ENCODE results near the gene ADCY9.

The ADCY9 gene

GRCh38 chr16:4032768-4033167 is 83.5 kb downstream of the ADCY9 start:
- DNase-seq (ENCODE audit: low spot score) = no peak

GRCh38 chr16:4028144-4028543 is 88.1 kb downstream of the ADCY9 start:
- no peak for DNase-seq (ENCODE audit: low spot score)

- no peak for DNase-seq (ENCODE audit: low spot score)
Observed at GRCh38 chr16:4026854-4027253, 89.4 kb downstream of the ADCY9 start.

DNA sequence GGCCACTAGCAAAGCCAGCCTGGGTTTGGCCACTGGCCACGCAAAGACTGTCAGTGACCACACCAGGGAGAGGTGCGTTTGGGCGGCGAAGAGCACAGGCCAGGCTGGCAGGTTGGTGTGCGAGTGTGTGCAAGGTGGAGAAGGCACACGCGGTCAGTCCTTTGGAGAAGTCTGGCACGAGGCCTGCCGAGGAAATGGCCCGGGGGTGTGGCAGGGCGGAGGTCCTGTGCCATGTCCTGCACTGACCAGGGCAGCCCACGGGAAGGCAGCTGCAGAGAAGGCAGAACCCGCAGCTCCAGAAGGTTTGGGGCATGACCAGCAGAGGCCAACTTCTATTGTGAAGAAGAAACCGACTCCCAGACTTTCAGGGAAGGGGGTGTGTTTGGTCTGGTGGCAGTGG is 90.8 kb downstream of the ADCY9 start:
- DNase-seq (ENCODE audit: low spot score) = no peak

- DNase-seq (ENCODE audit: low spot score) = no peak
Observed at GRCh38 chr16:4021916-4022315, 94.3 kb downstream of the ADCY9 start.

- no peak for DNase-seq (ENCODE audit: low spot score)
Observed at GRCh38 chr16:4021070-4021779, 95.0 kb downstream of the ADCY9 start.

GRCh38 chr16:4019371-4019791 is 96.9 kb downstream of the ADCY9 start:
- DNase-seq (ENCODE audit: low spot score) = no peak

DNA sequence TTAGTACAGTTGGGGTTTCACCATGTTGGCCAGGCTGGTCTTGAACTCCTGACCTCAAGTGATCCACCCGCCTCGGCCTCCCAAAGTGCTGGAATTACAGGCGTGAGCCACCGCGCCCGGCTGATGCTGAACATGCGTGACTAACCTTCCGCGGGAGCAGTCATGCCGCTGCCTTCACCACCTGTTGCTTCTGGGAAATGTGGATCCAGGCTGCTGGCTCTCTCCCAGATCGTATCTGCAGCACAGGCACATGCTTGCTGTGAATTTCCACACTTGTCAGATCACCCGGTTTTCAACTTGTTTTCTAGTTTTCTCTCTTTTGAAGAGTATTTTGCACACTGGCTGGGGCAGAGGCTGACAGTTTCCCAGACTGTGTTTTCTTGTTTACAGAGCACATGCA is 97.9 kb downstream of the ADCY9 start:
- no peak for DNase-seq (ENCODE audit: low spot score)

GRCh38 chr16:4017807-4018206 is 98.4 kb downstream of the ADCY9 start:
- no peak for DNase-seq (ENCODE audit: low spot score)

- DNase-seq (ENCODE audit: low spot score) = no peak
Observed at GRCh38 chr16:4016658-4017057, 99.6 kb downstream of the ADCY9 start.

GRCh38 chr16:4016005-4016352 is 100.3 kb downstream of the ADCY9 start:
- DNase-seq (ENCODE audit: low spot score) = no peak

DNA sequence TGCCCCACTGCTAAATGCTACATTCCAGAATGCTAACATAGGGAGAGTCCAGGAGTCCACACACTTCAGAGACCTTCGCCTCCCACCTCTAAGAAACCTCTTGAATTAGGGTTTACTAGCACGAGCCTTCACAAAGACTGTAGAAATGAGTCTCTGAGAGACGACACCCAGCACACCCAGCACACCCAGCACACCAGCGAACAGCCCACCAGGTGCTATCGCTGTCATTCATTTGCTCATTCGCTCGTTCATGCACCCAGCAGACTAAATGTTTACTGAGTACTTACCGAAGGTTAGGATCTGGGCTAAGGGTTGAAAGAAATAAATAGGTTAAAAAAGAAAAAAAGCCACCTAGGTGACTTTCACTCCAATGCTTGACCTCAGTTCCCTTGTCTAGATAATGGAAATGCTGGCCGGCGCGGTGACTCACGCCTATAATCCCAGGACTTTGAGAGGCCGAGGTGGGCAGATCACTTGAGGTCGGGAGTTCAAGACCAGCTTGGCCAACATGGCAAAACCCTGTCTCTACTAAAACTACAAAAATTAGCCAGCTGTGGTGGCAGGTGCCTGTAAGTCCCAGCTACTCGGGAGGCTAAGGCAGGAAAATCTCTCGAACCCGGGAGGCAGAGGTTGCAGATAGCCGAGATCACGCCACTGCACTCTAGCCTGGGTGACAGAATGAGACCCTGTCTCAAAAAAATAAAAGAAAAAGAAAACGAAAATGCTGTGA is 100.8 kb downstream of the ADCY9 start:
- DNase-seq (ENCODE audit: low spot score) = peak; percentile 39

DNA sequence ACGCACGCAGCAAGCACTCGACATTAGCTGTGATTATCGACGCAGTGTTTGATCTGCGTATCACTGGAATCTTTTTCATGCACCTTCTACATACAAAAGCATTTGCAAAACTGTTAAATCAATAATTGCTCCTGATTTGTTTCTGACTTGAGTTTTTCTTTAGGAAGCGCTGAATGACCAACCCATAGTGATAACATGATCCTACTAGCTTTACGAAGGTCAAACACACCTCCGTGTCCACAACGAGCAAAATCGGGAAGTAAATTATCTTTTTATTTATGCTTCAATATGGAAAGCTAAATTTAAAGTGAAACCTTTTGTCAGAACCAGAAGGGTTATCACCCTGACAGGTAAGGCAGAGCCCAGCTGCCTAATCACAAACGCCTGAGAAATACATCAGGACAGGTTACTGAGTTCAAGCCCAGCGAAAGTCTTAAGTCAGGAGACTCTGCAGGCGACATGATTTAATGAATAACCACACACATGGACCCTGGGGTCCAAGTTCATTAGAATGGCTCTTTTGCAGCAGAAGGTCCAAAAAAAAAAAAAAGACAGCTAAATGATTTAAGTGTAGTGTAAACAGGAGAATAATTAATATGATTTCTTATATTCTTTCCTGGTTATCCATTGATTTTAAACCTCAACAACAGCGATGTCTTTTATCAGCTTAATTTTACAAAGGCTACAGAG is 104.2 kb downstream of the ADCY9 start:
- no peak for DNase-seq (ENCODE audit: low spot score)

DNA sequence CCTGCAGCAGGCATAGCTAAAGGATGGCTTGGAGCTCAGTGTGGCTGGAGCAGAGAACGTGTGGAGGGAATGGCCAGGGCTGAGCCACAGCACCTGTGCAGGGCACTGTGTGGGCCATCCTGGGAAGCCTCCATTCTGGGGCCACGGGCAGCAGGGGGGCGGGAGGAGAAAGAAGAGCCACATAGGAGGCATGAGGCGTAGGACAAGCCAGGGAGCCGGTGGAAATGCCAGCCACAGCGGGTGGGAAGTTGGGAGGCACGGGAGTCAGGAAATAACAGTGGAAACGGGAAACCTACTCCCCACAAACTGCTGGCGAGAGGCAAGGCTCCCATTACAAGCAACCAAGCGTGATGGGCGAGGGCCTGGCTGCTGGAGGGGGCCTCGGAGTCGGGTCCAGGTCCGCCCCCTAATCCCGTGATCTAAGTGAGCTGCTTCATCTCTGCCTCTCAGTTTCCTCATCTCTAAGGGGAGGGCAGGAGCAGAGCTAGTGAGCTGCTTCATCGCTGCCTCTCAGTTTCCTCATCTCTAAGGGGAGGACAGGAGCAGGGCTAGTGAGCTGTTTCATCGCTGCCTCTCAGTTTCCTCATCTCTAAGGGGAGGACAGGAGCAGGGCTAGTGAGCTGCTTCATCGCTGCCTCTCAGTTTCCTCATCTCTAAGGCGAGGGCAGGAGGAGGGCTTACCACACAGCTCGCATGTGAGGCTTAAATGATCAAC is 104.9 kb downstream of the ADCY9 start:
- no peak for DNase-seq (ENCODE audit: low spot score)

GRCh38 chr16:4010225-4011158 is 105.8 kb downstream of the ADCY9 start:
- DNase-seq (ENCODE audit: low spot score) = no peak

DNA sequence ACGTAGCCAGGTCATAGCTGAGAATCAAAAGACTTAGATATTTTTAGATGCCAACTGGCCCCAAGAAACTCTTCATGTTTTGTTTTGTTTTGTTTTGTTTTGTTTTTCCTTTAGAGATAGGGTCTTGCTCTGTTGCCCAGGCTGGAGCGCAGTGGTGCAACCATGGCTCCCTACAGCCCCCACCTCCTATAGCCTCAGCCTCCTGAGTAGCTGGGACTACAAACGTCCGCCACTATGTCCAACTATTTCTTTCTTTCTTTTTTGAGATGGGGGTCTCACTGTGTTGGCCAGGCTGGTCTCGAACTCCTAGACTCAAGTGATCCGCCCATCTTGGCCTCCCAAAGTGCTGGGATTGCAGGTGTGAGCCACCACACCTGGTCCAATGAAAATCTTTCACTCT is 107.1 kb downstream of the ADCY9 start:
- DNase-seq (ENCODE audit: low spot score) = no peak

- DNase-seq (ENCODE audit: low spot score) = no peak
Observed at GRCh38 chr16:4008116-4008515, 108.1 kb downstream of the ADCY9 start.

DNA sequence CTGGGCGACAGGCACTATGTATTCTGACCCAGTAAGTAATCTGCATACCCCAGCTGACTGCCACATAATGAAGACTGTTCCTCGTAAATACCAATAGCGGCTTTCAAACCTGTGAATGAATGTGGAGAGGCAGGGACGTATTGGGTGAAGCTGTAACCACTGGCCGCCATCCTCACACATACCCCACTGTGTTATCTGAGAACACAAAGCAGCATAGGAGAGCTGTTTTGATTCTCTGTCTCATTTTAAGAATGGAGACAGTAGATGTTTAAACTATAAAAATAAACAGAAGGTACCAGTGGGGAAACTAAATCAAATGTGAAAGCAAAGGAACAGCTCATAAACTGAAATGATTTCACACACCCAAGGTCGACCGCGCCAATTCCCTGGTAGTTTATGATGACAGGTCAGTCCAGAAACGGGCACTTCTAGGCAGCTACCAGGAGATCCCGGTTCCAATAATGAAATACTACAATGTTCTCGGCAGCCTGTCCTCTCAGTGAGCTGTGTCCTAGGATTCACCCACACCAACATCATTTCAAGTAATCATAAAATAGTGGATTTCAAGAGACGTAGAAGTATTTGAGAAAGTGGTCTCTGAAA is 109.7 kb downstream of the ADCY9 start:
- DNase-seq (ENCODE audit: low spot score) = no peak

- DNase-seq (ENCODE audit: low spot score) = no peak
Observed at GRCh38 chr16:4005731-4006130, 110.5 kb downstream of the ADCY9 start.

- DNase-seq (ENCODE audit: low spot score) = no peak
Observed at GRCh38 chr16:4005281-4005680, 111.0 kb downstream of the ADCY9 start.

DNA sequence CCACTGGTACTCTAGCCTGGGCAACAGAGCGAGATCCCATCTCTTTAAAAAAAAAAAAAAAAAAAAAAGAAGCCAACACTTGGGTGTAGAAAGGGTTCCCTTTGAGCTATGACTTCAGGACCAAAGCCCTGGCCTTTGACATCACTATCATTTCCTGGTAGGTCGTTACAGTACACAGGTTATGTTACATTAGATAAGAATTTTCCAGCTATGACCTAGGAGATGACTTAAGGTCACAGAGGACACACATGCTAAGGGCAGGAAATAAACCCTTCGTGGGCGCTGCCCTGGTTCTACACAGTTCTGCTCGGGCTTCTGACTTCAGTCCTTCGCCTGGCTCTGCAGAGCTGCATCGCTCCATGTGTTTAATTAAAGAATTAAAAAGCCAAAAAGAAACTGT is 112.0 kb downstream of the ADCY9 start:
- DNase-seq (ENCODE audit: low spot score) = no peak

Measured in HuH-7.5 (cell line).